NB4 (cell line): ENCODE results near the gene PDGFB.

ENCODE experiments used
- CTCF ChIP-seq: IDR thresholded peaks from one replicate; pipeline ENCODE4 v1.5.1; 2012; ENCODE audit warnings: low read depth, low read length
- MAX ChIP-seq: IDR thresholded peaks from 2 replicates; pipeline ENCODE4 v1.6.1; 2011; ENCODE audit warnings: low read depth, low read length
- MYC ChIP-seq: IDR thresholded peaks from 2 replicates; pipeline ENCODE4 v1.6.1; 2011; ENCODE audit warnings: low read depth, low read length
- POLR2A ChIP-seq: IDR thresholded peaks from 2 replicates; pipeline ENCODE4 v1.6.1; 2011; ENCODE audit warnings: mild to moderate bottlenecking; ENCODE audit not compliant: insufficient read length; ENCODE audit errors: extremely low read depth

- TF ChIP-seq CTCF = no peak
- no peak for TF ChIP-seq POLR2A
- TF ChIP-seq MAX = no peak
- no peak for TF ChIP-seq MYC
Observed at GRCh38 chr22:39284142-39284980, 39.6 kb upstream of the PDGFB start.
